Stimulated activated naive B cell treated with anti-CD40 and anti-IgM and Interleukin-4, amounts not matched to agents 10 μg/mL and 1 μg/mL and 100 μg/mL, for 72 hours (primary cell): ENCODE measurements around the gene CFAP299.

Source experiments
- ATAC-seq, 2 donors: fragments of 150-1000 bp; cut with Tn5 transposase; replicated peaks; 2 replicates each; pipeline ENCODE4 v1.10.0; 2021; ENCODE audit warnings: moderate library complexity in 1 of 2
- DNase-seq: peaks from one replicate; pipeline ENCODE4 v3.0.0; 2021
- H3K27ac Mint-ChIP-seq: one replicate; pipeline ENCODE4 v1.8.0; 2022; ENCODE audit warnings: mild to moderate bottlenecking, mixed read lengths
- H3K27me3 Mint-ChIP-seq, 2 donors: one replicate each; pipeline ENCODE4 v1.8.0; 2022; ENCODE audit warnings: mixed read lengths in 2 of 2
- H3K36me3 Mint-ChIP-seq, 2 donors: one replicate each; pipeline ENCODE4 v1.8.0; 2022; ENCODE audit warnings: mixed read lengths in 2 of 2, mild to moderate bottlenecking in 1 of 2
- H3K4me1 Mint-ChIP-seq, 2 donors: one replicate each; pipeline ENCODE4 v1.8.0; 2022; ENCODE audit warnings: mixed read lengths in 2 of 2, mild to moderate bottlenecking in 1 of 2
- H3K4me3 Mint-ChIP-seq, 2 donors: one replicate each; pipeline ENCODE4 v1.8.0; 2022; ENCODE audit warnings: mild to moderate bottlenecking in 2 of 2, mixed read lengths in 2 of 2, moderate library complexity in 1 of 2
- H3K9me3 Mint-ChIP-seq, 2 donors: one replicate each; pipeline ENCODE4 v1.8.0; 2022; ENCODE audit warnings: mixed read lengths in 2 of 2, mild to moderate bottlenecking in 1 of 2

Gene CFAP299

DNA sequence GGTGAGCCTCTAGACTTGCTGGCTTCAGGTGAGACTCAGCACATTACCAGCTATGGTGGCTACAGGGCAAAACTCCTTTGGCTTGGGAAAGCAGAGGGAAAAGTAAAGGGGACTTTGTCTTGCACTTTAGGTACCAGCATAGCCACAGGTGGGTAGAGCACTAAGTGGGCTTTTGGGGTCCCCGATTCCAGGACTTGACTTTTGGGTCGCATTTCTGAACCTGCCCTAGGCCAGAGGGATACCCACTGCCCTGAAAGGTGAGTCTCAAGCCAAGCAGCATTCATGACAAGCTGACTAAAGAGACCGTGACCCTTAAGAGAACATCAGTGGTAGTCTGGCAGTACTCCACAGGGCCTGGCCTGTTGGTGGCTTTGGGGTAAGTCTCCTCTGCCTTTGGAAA is 224.8 kb downstream of the CFAP299 start:
- DNase-seq (no peak), ATAC-seq (no peak)
- H3K9me3 Mint-ChIP-seq: peaks cover 10 to 12% of the 10 kb centered on the region in 2 donors
- no peak overlapping the region for H3K27ac Mint-ChIP-seq
- H3K4me3 Mint-ChIP-seq: no peak overlapping the region
- no peaks in the 10 kb centered on the region for H3K4me1 Mint-ChIP-seq
- H3K27me3 Mint-ChIP-seq: peaks cover 11 to 21% of the 10 kb centered on the region in 2 donors
- H3K36me3 Mint-ChIP-seq: peaks cover 4 to 5% of the 10 kb centered on the region in 2 donors

DNA sequence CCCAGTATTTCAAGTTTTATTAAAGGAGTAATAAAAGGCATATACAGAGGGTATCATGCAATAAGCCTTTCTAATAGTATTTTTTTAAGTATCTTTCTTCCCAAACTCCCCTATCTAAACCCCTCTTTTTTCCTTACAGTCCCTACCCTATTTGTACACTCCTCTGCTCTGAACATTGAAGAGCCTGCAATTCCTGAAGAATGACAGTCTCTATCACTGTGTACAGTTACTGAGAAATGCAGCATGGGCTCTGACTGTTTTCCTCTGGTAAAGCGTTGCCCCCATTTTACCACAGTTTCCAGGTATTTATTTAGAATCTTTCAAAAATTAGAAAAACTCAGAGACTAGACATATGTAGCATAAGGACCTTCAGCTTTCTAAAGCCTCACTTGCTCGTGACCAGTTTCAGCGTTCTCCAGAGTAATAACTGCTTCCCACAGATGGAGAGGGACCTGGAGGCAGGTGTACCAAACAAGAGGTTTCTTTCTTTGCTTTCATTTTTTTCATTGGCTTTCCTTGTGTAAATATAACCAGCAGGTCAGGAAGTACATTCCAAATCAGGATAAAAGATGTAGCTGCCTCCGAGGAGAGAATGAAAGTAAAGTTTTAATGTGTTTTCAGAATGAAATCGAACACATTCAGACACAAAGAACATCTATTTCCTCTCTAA is 230.8 kb downstream of the CFAP299 start:
- no peak overlapping the region for H3K27ac Mint-ChIP-seq

DNA sequence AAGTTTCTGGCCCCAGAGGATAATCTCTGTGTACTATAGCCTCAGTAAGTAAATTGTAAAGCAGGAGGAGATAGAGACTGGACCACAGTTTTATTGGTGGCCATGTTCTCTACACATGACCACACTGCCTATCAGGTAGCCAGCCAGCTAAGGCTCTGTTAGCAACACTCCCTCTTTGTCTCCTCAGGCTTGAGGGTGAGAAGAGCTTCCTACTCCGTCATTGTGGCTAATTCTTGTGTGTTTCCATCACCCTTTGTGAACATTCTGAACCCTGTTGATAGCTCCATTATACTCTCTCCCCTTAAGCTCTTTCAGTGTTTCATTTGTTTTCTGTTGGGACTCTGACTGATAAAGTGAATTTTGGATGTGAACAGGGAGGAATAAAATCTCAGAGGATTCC is 233.4 kb downstream of the CFAP299 start:
- no peak overlapping the region for H3K27ac Mint-ChIP-seq
- H3K4me1 Mint-ChIP-seq: no peaks in the 10 kb centered on the region
- ATAC-seq (no peak), DNase-seq (no peak)
- H3K4me3 Mint-ChIP-seq: no peak overlapping the region
- no peaks in the 10 kb centered on the region for H3K36me3 Mint-ChIP-seq
- no peaks in the 10 kb centered on the region for H3K27me3 Mint-ChIP-seq
- H3K9me3 Mint-ChIP-seq: peaks cover 0 to 2% of the 10 kb centered on the region in 2 donors

More for the DNA sequence above, 230.8 kb downstream of the CFAP299 start:
- Mint-ChIP-seq H3K4me3 (no peak overlapping the region), H3K27me3 (peaks cover 9 to 13% of the 10 kb centered on the region in 2 donors), H3K9me3 (peaks cover 9 to 10% of the 10 kb centered on the region in 2 donors), H3K4me1 (no peaks in the 10 kb centered on the region), H3K36me3 (peaks cover 4 to 5% of the 10 kb centered on the region in 2 donors)
- ATAC-seq: no peak
- no peak for DNase-seq

GRCh38 chr4:80576796-80577195 is 241.3 kb downstream of the CFAP299 start:
- Mint-ChIP-seq H3K27ac (no peak overlapping the region), H3K36me3 (no peaks in the 10 kb centered on the region), H3K9me3 (peaks cover 0 to 5% of the 10 kb centered on the region in 2 donors), H3K27me3 (no peaks in the 10 kb centered on the region), H3K4me3 (no peak overlapping the region), H3K4me1 (peaks cover 2 to 10% of the 10 kb centered on the region in 2 donors)
- DNase-seq (no peak), ATAC-seq (no peak)

- Mint-ChIP-seq H3K4me3 (no peak overlapping the region), H3K9me3 (peaks cover 0 to 5% of the 10 kb centered on the region in 2 donors), H3K27me3 (no peaks in the 10 kb centered on the region), H3K36me3 (no peaks in the 10 kb centered on the region), H3K4me1 (peaks cover 2 to 10% of the 10 kb centered on the region in 2 donors), H3K27ac (no peak overlapping the region)
- no peak for DNase-seq
- ATAC-seq: no peak
Observed at GRCh38 chr4:80578001-80578400, 242.5 kb downstream of the CFAP299 start.

GRCh38 chr4:80585542-80585941 is 250.0 kb downstream of the CFAP299 start:
- DNase-seq (no peak), ATAC-seq (no peak)
- no peaks in the 10 kb centered on the region for H3K9me3 Mint-ChIP-seq
- H3K4me3 Mint-ChIP-seq: no peak overlapping the region
- H3K36me3 Mint-ChIP-seq: no peaks in the 10 kb centered on the region
- no peak overlapping the region for H3K27ac Mint-ChIP-seq
- no peaks in the 10 kb centered on the region for H3K27me3 Mint-ChIP-seq
- H3K4me1 Mint-ChIP-seq: peaks cover 4 to 9% of the 10 kb centered on the region in 2 donors

DNA sequence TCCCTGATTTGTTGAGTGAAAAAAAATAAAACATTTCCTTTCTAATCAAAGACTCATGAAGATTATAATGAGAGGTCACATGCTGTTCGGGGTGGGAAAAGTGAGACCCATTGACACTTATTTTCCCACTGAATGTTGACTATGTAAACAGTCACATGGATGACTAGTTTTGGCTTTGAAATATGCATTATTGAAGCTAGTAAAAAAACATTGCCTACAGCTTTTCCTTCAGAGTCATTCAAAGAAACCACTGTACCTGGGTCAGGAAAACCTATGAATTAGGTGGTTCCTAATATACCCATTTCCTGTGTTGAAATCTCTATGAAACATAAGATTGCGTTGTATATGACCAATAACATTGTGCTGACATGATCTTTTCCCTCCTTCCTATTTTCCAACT is 251.2 kb downstream of the CFAP299 start:
- Mint-ChIP-seq H3K4me1 (peaks cover 4 to 7% of the 10 kb centered on the region in 2 donors), H3K9me3 (no peaks in the 10 kb centered on the region), H3K4me3 (no peak overlapping the region), H3K27ac (no peak overlapping the region), H3K27me3 (no peaks in the 10 kb centered on the region), H3K36me3 (no peaks in the 10 kb centered on the region)
- ATAC-seq (no peak), DNase-seq (no peak)

GRCh38 chr4:80587871-80588385 is 252.4 kb downstream of the CFAP299 start:
- Mint-ChIP-seq H3K4me3 (no peak overlapping the region), H3K27me3 (no peaks in the 10 kb centered on the region), H3K36me3 (no peaks in the 10 kb centered on the region), H3K9me3 (no peaks in the 10 kb centered on the region), H3K4me1 (peaks cover 4 to 7% of the 10 kb centered on the region in 2 donors), H3K27ac (no peak overlapping the region)
- DNase-seq (no peak), ATAC-seq (no peak)

DNA sequence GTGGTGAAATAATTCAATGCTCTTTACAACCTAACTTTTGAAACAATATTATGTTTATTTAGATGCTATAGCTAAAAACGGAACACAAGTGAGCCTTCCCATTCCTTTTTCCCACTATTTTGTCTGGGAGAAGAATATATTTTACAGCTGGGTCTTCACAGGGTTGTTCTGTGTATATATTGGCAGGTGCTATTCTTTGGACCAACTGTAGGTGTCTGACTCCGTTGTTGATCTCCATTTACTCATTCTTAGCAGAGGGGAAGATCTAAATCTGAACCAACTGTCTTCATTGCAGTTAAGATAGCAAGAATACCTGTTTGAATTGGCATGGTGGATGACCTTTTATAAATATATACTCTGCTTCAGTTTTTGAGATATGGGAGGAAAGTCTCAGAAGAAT is 257.4 kb downstream of the CFAP299 start:
- H3K36me3 Mint-ChIP-seq: no peaks in the 10 kb centered on the region
- ATAC-seq: peak in 1 of 2 donors; percentile 45
- peaks cover 2 to 14% of the 10 kb centered on the region in 2 donors for H3K4me1 Mint-ChIP-seq

DNA sequence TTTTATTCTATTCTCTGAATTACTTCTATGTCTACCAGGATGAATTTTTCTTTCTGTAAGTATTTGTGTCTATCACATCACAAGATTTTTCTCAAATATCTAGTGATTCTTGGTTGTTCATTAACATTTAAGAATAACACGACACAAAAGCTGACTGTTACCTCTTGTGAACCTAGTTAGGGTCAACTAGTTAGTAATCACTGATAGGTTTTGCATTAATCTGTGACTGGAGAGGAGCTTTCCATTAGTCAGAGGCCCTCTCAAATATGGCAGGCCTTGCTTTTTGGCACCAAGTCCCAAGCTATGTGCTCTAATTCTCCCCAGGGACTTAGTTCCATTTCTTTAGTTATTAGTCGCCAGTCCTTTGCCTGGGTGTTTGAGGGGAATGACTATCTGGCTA is 259.2 kb downstream of the CFAP299 start:
- peaks cover 0 to 12% of the 10 kb centered on the region in 2 donors for H3K4me1 Mint-ChIP-seq
- H3K27ac Mint-ChIP-seq: no peak overlapping the region
- no peak overlapping the region for H3K4me3 Mint-ChIP-seq
- DNase-seq (no peak), ATAC-seq (no peak)
- no peaks in the 10 kb centered on the region for H3K27me3 Mint-ChIP-seq
- H3K9me3 Mint-ChIP-seq: no peaks in the 10 kb centered on the region
- no peaks in the 10 kb centered on the region for H3K36me3 Mint-ChIP-seq

More for the DNA sequence above, 257.4 kb downstream of the CFAP299 start:
- no peak overlapping the region for H3K4me3 Mint-ChIP-seq
- H3K27ac Mint-ChIP-seq: no peak overlapping the region
- no peak for DNase-seq
- no peaks in the 10 kb centered on the region for H3K9me3 Mint-ChIP-seq
- H3K27me3 Mint-ChIP-seq: no peaks in the 10 kb centered on the region

- ATAC-seq: no peak
- no peak overlapping the region for H3K4me3 Mint-ChIP-seq
- peaks cover 15 to 19% of the 10 kb centered on the region in 2 donors for H3K4me1 Mint-ChIP-seq
- H3K9me3 Mint-ChIP-seq: peaks cover 0 to 2% of the 10 kb centered on the region in 2 donors
- no peaks in the 10 kb centered on the region for H3K27me3 Mint-ChIP-seq
- no peaks in the 10 kb centered on the region for H3K36me3 Mint-ChIP-seq
- no peak for DNase-seq
- no peak overlapping the region for H3K27ac Mint-ChIP-seq
Observed at GRCh38 chr4:80608281-80608980, 272.9 kb downstream of the CFAP299 start.

DNA sequence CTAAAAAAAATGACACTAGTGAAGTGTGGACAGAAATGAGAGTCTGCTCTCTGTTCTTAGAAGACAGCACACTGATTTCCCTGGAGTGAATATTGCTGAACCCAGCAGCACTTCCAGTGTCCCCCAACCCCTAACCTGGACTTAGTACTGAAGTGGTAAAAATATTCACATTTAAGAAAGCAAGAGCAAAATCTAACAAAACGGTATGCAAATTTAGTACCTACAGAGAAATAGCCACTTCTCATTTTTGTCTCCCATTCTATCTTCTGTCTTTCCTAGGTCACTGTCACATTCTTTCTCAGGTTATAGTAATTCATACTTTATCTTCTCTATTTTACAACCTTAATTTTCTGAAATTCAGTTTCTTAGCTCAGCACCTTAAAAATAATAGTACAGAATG is 274.7 kb downstream of the CFAP299 start:
- Mint-ChIP-seq H3K27ac (no peak overlapping the region), H3K4me3 (no peak overlapping the region), H3K4me1 (peaks cover 17 to 25% of the 10 kb centered on the region in 2 donors), H3K9me3 (peaks cover 0 to 4% of the 10 kb centered on the region in 2 donors), H3K36me3 (peaks cover 0 to 2% of the 10 kb centered on the region in 2 donors), H3K27me3 (no peaks in the 10 kb centered on the region)
- DNase-seq: no peak
- peak in 1 of 2 donors; percentile 41 for ATAC-seq

DNA sequence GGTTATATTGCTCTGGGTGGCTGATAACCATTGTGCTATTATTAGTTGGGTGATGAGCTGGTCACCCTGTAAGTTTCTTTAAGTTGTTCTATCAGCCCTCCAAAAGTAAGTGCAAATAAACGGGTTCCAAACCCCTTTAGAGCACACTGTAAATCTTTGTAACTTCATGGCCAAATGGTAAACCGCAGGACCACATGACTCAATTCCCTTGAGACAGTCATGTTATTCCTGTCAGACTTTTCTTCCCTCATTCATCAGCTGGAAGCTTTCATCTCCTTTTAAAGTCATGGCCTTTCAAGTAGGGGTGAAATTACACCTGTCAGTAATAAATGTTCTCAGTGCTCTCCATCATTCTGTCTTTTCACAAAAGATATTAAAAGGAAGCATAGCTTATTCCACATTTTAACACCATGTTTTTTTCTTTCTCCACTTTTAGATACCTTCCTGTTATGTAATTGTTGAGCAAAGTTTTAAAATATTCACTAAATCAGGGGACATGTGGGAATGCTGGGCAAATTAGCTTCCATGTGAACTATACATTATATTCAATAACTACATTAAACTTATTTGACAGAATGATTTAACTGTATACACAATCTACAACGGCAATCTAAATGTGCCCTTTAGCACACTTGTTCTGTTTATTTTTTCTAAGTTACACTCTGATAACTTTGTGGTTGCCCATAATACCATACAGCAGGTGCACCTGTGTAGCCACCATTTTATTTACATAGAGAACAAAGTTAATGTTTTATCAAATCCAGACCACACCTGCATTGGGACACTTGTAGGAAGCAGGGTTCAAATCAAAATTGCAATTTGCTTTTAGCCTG is 275.5 kb downstream of the CFAP299 start:
- peaks cover 0 to 2% of the 10 kb centered on the region in 2 donors for H3K36me3 Mint-ChIP-seq
- H3K4me1 Mint-ChIP-seq: peaks cover 17 to 25% of the 10 kb centered on the region in 2 donors
- no peaks in the 10 kb centered on the region for H3K27me3 Mint-ChIP-seq
- DNase-seq (peak; percentile 19), ATAC-seq (peak; percentile 80 to 81)
- H3K9me3 Mint-ChIP-seq: peaks cover 0 to 4% of the 10 kb centered on the region in 2 donors
- H3K4me3 Mint-ChIP-seq: peak overlapping the region; percentile 31 to 44
- H3K27ac Mint-ChIP-seq: peak overlapping the region; percentile 65

DNA sequence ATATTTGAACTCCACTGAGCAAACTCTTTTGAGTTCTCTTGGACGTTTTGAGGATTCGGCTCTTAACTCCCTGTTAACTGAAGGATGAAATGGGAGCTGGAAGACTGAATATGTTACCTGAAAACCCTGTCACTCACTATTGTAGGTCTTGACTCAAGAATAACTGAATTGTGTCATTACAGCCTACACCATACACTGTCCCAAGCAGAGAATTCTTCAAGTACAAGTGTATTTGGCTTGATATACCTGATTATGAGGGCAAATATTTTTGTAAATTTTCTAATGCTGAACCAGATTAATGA is 276.1 kb downstream of the CFAP299 start:
- H3K36me3 Mint-ChIP-seq: peaks cover 0 to 2% of the 10 kb centered on the region in 2 donors
- no peak for ATAC-seq
- H3K9me3 Mint-ChIP-seq: peaks cover 0 to 4% of the 10 kb centered on the region in 2 donors
- no peak for DNase-seq
- H3K4me1 Mint-ChIP-seq: peaks cover 17 to 25% of the 10 kb centered on the region in 2 donors
- no peak overlapping the region for H3K27ac Mint-ChIP-seq
- no peak overlapping the region for H3K4me3 Mint-ChIP-seq
- H3K27me3 Mint-ChIP-seq: no peaks in the 10 kb centered on the region
